ENCODE data around the gene CTSC. TPM values are rescaled to one million over a fixed set of nuclear protein-coding genes. Genes with fewer than 3 reads are reported as not detected.
A peak's percentile ranks its signal among the peaks of the same experiment; 100 is the strongest.

CTSC gene
- polyA plus RNA-seq, 3 donors, result 150 to 415 (median 284) TPM

GRCh38 chr11:88312628-88313027 is 24.9 kb downstream of the CTSC start:
- Mint-ChIP-seq H3K9me3 (no peaks in the 10 kb centered on the region), H3K27me3 (ENCODE audit: low read depth in 3 of 3) (no peaks in the 10 kb centered on the region), H3K4me1 (peaks cover 1% of the 10 kb centered on the region), H3K4me3 (no peak overlapping the region), H3K36me3 (peaks cover 43 to 69% of the 10 kb centered on the region in 2 donors), H3K27ac (peak overlapping the region in 5 of 7 donors; percentile 1 to 70 (median 51))
- DNase-seq, result no peak
- Histone ChIP-seq H4K20me1 (ENCODE audit: insufficient read depth, low read length) (peaks cover 71% of the 10 kb centered on the region), H2AFZ (ENCODE audit: insufficient read depth, low read depth, low read length, poor library complexity, severe bottlenecking) (no peak overlapping the region), H3K4me3 (replicated peaks in 1 of 3; ENCODE audit: low read depth in 2 of 3, low read length in 3 of 3) (no peak overlapping the region), H3K36me3 (replicated peaks in 1 of 2; ENCODE audit: control insufficient read depth in 1 of 2, insufficient read depth in 2 of 2, low read length in 2 of 2) (peaks cover 36 to 82% of the 10 kb centered on the region in 2 donors), H3K4me1 (ENCODE audit: control insufficient read depth in 1 of 2, insufficient read depth in 2 of 2, low read length in 2 of 2) (no peaks in the 10 kb centered on the region), H3K27me3 (ENCODE audit: control insufficient read depth in 2 of 2, insufficient read depth in 2 of 2, low read length in 2 of 2) (no peaks in the 10 kb centered on the region), H3K9me3 (replicated peaks in 1 of 2; ENCODE audit: control insufficient read depth in 1 of 2, insufficient read depth in 1 of 2, low read length in 2 of 2) (no peaks in the 10 kb centered on the region), H3K9ac (ENCODE audit: insufficient read depth, low read length, poor library complexity, severe bottlenecking) (no peak overlapping the region), H3K27ac (ENCODE audit: low read depth in 1 of 2, low read length in 2 of 2) (no peak overlapping the region), H3K4me2 (replicated peaks; ENCODE audit: extremely low read depth, low read length, poor library complexity, severe bottlenecking) (no peak overlapping the region), H3K79me2 (ENCODE audit: insufficient read depth, low read length) (peaks cover 47% of the 10 kb centered on the region)
- no CpG with 5 or more reads among the region's 1 CpG for WGBS (ENCODE audit: insufficient coverage)
- TF ChIP-seq CTCF (IDR thresholded peaks at IDR 0.05), result no peak
- intact Hi-C loops (cut with micrococcal nuclease), result no loop called here

GRCh38 chr11:88310246-88310645 is 27.3 kb downstream of the CTSC start:
- peaks cover 1% of the 10 kb centered on the region for H3K4me1 Mint-ChIP-seq
- H3K79me2 ChIP-seq (ENCODE audit: insufficient read depth, low read length), result peaks cover 30% of the 10 kb centered on the region

More at GRCh38 chr11:88310246-88310645, 27.3 kb downstream of the CTSC start:
- no peaks in the 10 kb centered on the region for H3K4me1 ChIP-seq (ENCODE audit: control insufficient read depth in 1 of 2, insufficient read depth in 2 of 2, low read length in 2 of 2)
- H4K20me1 ChIP-seq (ENCODE audit: insufficient read depth, low read length), result peaks cover 69% of the 10 kb centered on the region
- no CpG with 5 or more reads among the region's 1 CpG for WGBS (ENCODE audit: insufficient coverage)
- no peak for TF ChIP-seq CTCF (IDR thresholded peaks at IDR 0.05)
- no peaks in the 10 kb centered on the region for H3K27me3 Mint-ChIP-seq (ENCODE audit: low read depth in 3 of 3)
- no peak overlapping the region for H3K4me3 Mint-ChIP-seq
- DNase-seq, result no peak
- intact Hi-C loops (cut with micrococcal nuclease), result no loop called here
- H3K27ac ChIP-seq (ENCODE audit: low read depth in 1 of 2, low read length in 2 of 2), result no peak overlapping the region
- no peak overlapping the region for H3K9ac ChIP-seq (ENCODE audit: insufficient read depth, low read length, poor library complexity, severe bottlenecking)
- H3K36me3 Mint-ChIP-seq, result peaks cover 57 to 79% of the 10 kb centered on the region in 2 donors
- peaks cover 0 to 2% (median 0%) of the 10 kb centered on the region in 7 donors for H3K9me3 Mint-ChIP-seq
- H3K4me3 ChIP-seq (replicated peaks in 1 of 3; ENCODE audit: low read depth in 2 of 3, low read length in 3 of 3), result no peak overlapping the region
- peaks cover 58 to 97% of the 10 kb centered on the region in 2 donors for H3K36me3 ChIP-seq (replicated peaks in 1 of 2; ENCODE audit: control insufficient read depth in 1 of 2, insufficient read depth in 2 of 2, low read length in 2 of 2)
- H2AFZ ChIP-seq (ENCODE audit: insufficient read depth, low read depth, low read length, poor library complexity, severe bottlenecking), result no peak overlapping the region
- no peak overlapping the region for H3K4me2 ChIP-seq (replicated peaks; ENCODE audit: extremely low read depth, low read length, poor library complexity, severe bottlenecking)
- no peaks in the 10 kb centered on the region for H3K9me3 ChIP-seq (replicated peaks in 1 of 2; ENCODE audit: control insufficient read depth in 1 of 2, insufficient read depth in 1 of 2, low read length in 2 of 2)
- H3K27ac Mint-ChIP-seq, result no peak overlapping the region
- no peaks in the 10 kb centered on the region for H3K27me3 ChIP-seq (ENCODE audit: control insufficient read depth in 2 of 2, insufficient read depth in 2 of 2, low read length in 2 of 2)

Data from CD14-positive monocyte (primary cell).